Loucy (cell line): ENCODE results near the gene SOBP.

Experiments
- H2AFZ ChIP-seq: fragments of 200-600 bp; sonication (generic); 2 replicates; pipeline ENCODE4 v1.6.0; 2016; ENCODE audit warnings: antibody characterized with exemption, mild to moderate bottlenecking, low read length, moderate library complexity
- H3F3A ChIP-seq: fragments of 200-600 bp; 2 replicates; pipeline ENCODE4 v1.6.0; 2016; ENCODE audit warnings: antibody characterized with exemption, low read depth, mild to moderate bottlenecking
- H3K27me3 ChIP-seq: fragments of 200-600 bp; sonication (generic); 2 replicates; pipeline ENCODE4 v1.6.1; 2014; ENCODE audit warnings: low read length, mild to moderate bottlenecking; ENCODE audit not compliant: insufficient read depth, poor library complexity, severe bottlenecking
- H3K36me3 ChIP-seq: fragments of 200-600 bp; sonication (generic); 2 replicates; pipeline ENCODE4 v1.6.1; 2016; ENCODE audit warnings: low read length; ENCODE audit not compliant: insufficient read depth
- H3K4me1 ChIP-seq: fragments of 200-600 bp; sonication (generic); 2 replicates; pipeline ENCODE4 v1.5.1; 2014; ENCODE audit warnings: low read length, mild to moderate bottlenecking; ENCODE audit not compliant: insufficient read depth, poor library complexity, severe bottlenecking
- H3K4me2 ChIP-seq: fragments of 200-600 bp; sonication (generic); 2 replicates; pipeline ENCODE4 v1.6.0; 2014; ENCODE audit warnings: antibody characterized with exemption, low read length, low read depth, mild to moderate bottlenecking; ENCODE audit not compliant: poor library complexity, severe bottlenecking
- H3K4me3 ChIP-seq: fragments of 200-600 bp; sonication (generic); 2 replicates; pipeline ENCODE4 v1.5.1; 2014; ENCODE audit warnings: low read length, mild to moderate bottlenecking, mixed read lengths; ENCODE audit not compliant: poor library complexity, severe bottlenecking
- H3K79me2 ChIP-seq: fragments of 200-600 bp; sonication (generic); 2 replicates; pipeline ENCODE4 v1.6.1; 2014; ENCODE audit warnings: low read length; ENCODE audit not compliant: insufficient read depth
- H3K9ac ChIP-seq: fragments of 200-600 bp; sonication (generic); 2 replicates; pipeline ENCODE4 v1.6.0; 2014; ENCODE audit warnings: mild to moderate bottlenecking, low read depth, low read length, moderate library complexity; ENCODE audit not compliant: poor library complexity, severe bottlenecking
- H3K9me2 ChIP-seq: fragments of 200-600 bp; sonication (generic); replicated peaks from 2 replicates; pipeline ENCODE4 v1.6.1; 2016; ENCODE audit warnings: low read depth, low read length, mixed read lengths
- H3K9me3 ChIP-seq: fragments of 200-600 bp; sonication (generic); 2 replicates; pipeline ENCODE4 v1.6.1; 2014; ENCODE audit warnings: mild to moderate bottlenecking, antibody characterized with exemption, low read length, low read depth; ENCODE audit not compliant: insufficient read depth
- H4K20me1 ChIP-seq: fragments of 200-600 bp; sonication (generic); 2 replicates; pipeline ENCODE4 v1.6.0; 2014; ENCODE audit warnings: antibody characterized with exemption, low read length, mild to moderate bottlenecking; ENCODE audit not compliant: insufficient read depth, poor library complexity, severe bottlenecking
- CTCF ChIP-seq: fragments of 200-600 bp; sonication (generic); conservative IDR thresholded peaks from 2 replicates; pipeline ENCODE4 v1.5.1; 2014; ENCODE audit warnings: mild to moderate bottlenecking, antibody characterized with exemption, low read length
- EZH2phosphoT487 ChIP-seq: fragments of 200-600 bp; IDR thresholded peaks from 2 replicates; pipeline ENCODE4 v1.6.1; 2018; ENCODE audit warnings: antibody characterized with exemption, mild to moderate bottlenecking, moderate library complexity, borderline replicate concordance

Gene SOBP

GRCh38 chr6:107555449-107555848 is 65.5 kb downstream of the SOBP start:
- Histone ChIP-seq H4K20me1 (no peaks in the 10 kb centered on the region), H3K36me3 (peaks cover 10% of the 10 kb centered on the region; the same call in 1 of the 2 replicates), H3K9me2 (no peaks in the 10 kb centered on the region), H3K9ac (no peak overlapping the region), H2AFZ (no peak overlapping the region), H3K27me3 (no peaks in the 10 kb centered on the region), H3K4me1 (peaks cover 11% of the 10 kb centered on the region), H3K79me2 (no peaks in the 10 kb centered on the region), H3K9me3 (no peaks in the 10 kb centered on the region), H3K4me3 (no peak overlapping the region), H3K4me2 (no peak overlapping the region), H3F3A (no peaks in the 10 kb centered on the region)
- TF ChIP-seq CTCF (no peak), EZH2phosphoT487 (no peak)

- H2AFZ ChIP-seq = no peak overlapping the region
- H3K4me1 ChIP-seq = peaks cover 5% of the 10 kb centered on the region
- H4K20me1 ChIP-seq = no peaks in the 10 kb centered on the region
- TF ChIP-seq EZH2phosphoT487 (no peak), CTCF (no peak)
- H3K36me3 ChIP-seq = peaks cover 14% of the 10 kb centered on the region; the same call in 1 of the 2 replicates
- no peaks in the 10 kb centered on the region for H3F3A ChIP-seq
- H3K9me3 ChIP-seq = no peaks in the 10 kb centered on the region
- H3K9me2 ChIP-seq = no peaks in the 10 kb centered on the region
- H3K4me3 ChIP-seq = no peak overlapping the region
- H3K9ac ChIP-seq = no peak overlapping the region
- no peak overlapping the region for H3K4me2 ChIP-seq
- H3K27me3 ChIP-seq = no peaks in the 10 kb centered on the region
- H3K79me2 ChIP-seq = no peaks in the 10 kb centered on the region
Measured at GRCh38 chr6:107556082-107556481, 66.2 kb downstream of the SOBP start.

- no peaks in the 10 kb centered on the region for H3K79me2 ChIP-seq
- H3K27me3 ChIP-seq = no peaks in the 10 kb centered on the region
- H3F3A ChIP-seq = no peaks in the 10 kb centered on the region
- no peak overlapping the region for H3K9ac ChIP-seq
- H3K4me1 ChIP-seq = no peaks in the 10 kb centered on the region
- H3K36me3 ChIP-seq = peaks cover 14% of the 10 kb centered on the region; the same call in 1 of the 2 replicates
- H3K9me3 ChIP-seq = no peaks in the 10 kb centered on the region
- H2AFZ ChIP-seq = no peak overlapping the region
- TF ChIP-seq CTCF = no peak
- TF ChIP-seq EZH2phosphoT487 = no peak
- no peak overlapping the region for H3K4me3 ChIP-seq
- no peaks in the 10 kb centered on the region for H3K9me2 ChIP-seq
- H4K20me1 ChIP-seq = no peaks in the 10 kb centered on the region
- H3K4me2 ChIP-seq = no peak overlapping the region
Measured at GRCh38 chr6:107557698-107558097, 67.8 kb downstream of the SOBP start.
